ENCODE results near the gene NR2C2.

DNA sequence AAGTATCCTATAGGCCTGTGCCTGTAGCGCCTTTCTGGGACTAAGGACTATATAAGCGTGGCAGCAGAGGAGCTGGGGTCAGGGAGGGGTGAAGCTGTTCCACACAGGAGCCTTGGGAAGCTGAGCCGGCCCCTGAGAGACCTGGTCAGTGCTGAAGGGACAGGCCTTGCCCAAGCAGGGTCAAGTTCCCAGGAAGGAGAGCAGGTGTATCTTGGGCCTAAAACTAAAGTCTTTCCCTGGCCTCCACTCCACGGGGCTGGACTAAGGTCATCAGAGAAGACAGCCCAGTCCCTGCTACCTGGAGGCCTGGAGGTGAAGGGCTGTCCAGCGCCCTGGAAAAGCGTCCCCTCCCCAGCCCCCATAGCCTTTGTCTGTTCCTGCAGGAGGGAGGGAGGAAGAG lies 23.9 kb upstream of the NR2C2 start:
- TF ChIP-seq POLR2A (IDR thresholded peaks at IDR 0.05) = no peak
- TF ChIP-seq, protein P1, sequence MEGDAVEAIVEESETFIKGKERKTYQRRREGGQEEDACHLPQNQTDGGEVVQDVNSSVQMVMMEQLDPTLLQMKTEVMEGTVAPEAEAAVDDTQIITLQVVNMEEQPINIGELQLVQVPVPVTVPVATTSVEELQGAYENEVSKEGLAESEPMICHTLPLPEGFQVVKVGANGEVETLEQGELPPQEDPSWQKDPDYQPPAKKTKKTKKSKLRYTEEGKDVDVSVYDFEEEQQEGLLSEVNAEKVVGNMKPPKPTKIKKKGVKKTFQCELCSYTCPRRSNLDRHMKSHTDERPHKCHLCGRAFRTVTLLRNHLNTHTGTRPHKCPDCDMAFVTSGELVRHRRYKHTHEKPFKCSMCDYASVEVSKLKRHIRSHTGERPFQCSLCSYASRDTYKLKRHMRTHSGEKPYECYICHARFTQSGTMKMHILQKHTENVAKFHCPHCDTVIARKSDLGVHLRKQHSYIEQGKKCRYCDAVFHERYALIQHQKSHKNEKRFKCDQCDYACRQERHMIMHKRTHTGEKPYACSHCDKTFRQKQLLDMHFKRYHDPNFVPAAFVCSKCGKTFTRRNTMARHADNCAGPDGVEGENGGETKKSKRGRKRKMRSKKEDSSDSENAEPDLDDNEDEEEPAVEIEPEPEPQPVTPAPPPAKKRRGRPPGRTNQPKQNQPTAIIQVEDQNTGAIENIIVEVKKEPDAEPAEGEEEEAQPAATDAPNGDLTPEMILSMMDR (IDR thresholded peaks at IDR 0.05) = no peak
